Hepatocyte (in vitro differentiated cells): ENCODE data around the gene SWAP70. TPM values are rescaled to one million over a fixed set of nuclear protein-coding genes. Genes with fewer than 3 reads are reported as not detected.
"Not testable (repeated sequence)": the region's sequence is repeated elsewhere in the genome, so short reads cannot be mapped to it uniquely, and the experiment has no call there.

Experiments
- DNase-seq: peaks from one replicate; pipeline ENCODE4 v3.0.0-alpha.2; 2016; ENCODE audit warnings: low spot score
- H2AFZ ChIP-seq: fragments of 200-600 bp; sonication (generic); 2 replicates; pipeline ENCODE4 v1.6.0; 2016; ENCODE audit warnings: antibody characterized with exemption, mild to moderate bottlenecking
- H3K27ac ChIP-seq: fragments of 200-600 bp; sonication (generic); 2 replicates; pipeline ENCODE4 v1.5.1; 2016; ENCODE audit warnings: mild to moderate bottlenecking
- H3K27me3 ChIP-seq: fragments of 200-600 bp; sonication (generic); 2 replicates; pipeline ENCODE4 v1.6.1; 2016
- H3K36me3 ChIP-seq: fragments of 200-600 bp; sonication (generic); replicated peaks from 2 replicates; pipeline ENCODE4 v1.5.1; 2016; ENCODE audit warnings: low read depth; ENCODE audit not compliant: insufficient read depth
- H3K4me1 ChIP-seq: fragments of 200-600 bp; sonication (generic); 2 replicates; pipeline ENCODE4 v1.5.1; 2016; ENCODE audit warnings: mild to moderate bottlenecking, moderate library complexity; ENCODE audit not compliant: insufficient read depth
- H3K4me2 ChIP-seq: fragments of 200-600 bp; sonication (generic); 2 replicates; pipeline ENCODE4 v1.6.0; 2016
- H3K4me3 ChIP-seq: fragments of 200-600 bp; sonication (generic); 2 replicates; pipeline ENCODE4 v1.5.1; 2016; ENCODE audit warnings: mild to moderate bottlenecking
- H3K79me2 ChIP-seq: fragments of 200-600 bp; sonication (generic); 2 replicates; pipeline ENCODE4 v1.6.0; 2017; ENCODE audit warnings: mild to moderate bottlenecking
- H3K9me2 ChIP-seq: fragments of 200-600 bp; sonication (generic); replicated peaks from 2 replicates; pipeline ENCODE4 v1.6.0; 2017; ENCODE audit warnings: mild to moderate bottlenecking; ENCODE audit not compliant: insufficient read depth
- H3K9me3 ChIP-seq: fragments of 200-600 bp; sonication (generic); 2 replicates; pipeline ENCODE4 v1.5.1; 2016; ENCODE audit warnings: low read depth, mild to moderate bottlenecking
- H4K20me1 ChIP-seq: fragments of 200-600 bp; sonication (generic); 2 replicates; pipeline ENCODE4 v1.6.0; 2016; ENCODE audit warnings: mild to moderate bottlenecking; ENCODE audit not compliant: insufficient read depth, poor library complexity, severe bottlenecking
- CTCF ChIP-seq: fragments of 200-600 bp; sonication (generic); IDR thresholded peaks from 2 replicates; pipeline ENCODE4 v1.5.1; 2016; ENCODE audit warnings: antibody characterized with exemption, mild to moderate bottlenecking; ENCODE audit not compliant: poor library complexity
- EZH2 ChIP-seq: fragments of 200-600 bp; sonication (generic); IDR thresholded peaks from 2 replicates; pipeline ENCODE4 v1.6.1; 2016; ENCODE audit warnings: antibody characterized with exemption, mild to moderate bottlenecking, borderline replicate concordance
- EZH2phosphoT487 ChIP-seq: fragments of 200-600 bp; sonication (generic); IDR thresholded peaks from one replicate; pipeline ENCODE4 v1.6.1; 2018; ENCODE audit warnings: antibody characterized with exemption, mild to moderate bottlenecking, low read depth, moderate library complexity; ENCODE audit not compliant: unreplicated experiment, severe bottlenecking
- WGBS: methylation state at CpG from one replicate; pipeline ENCODE4 v1.1.6; 2016; ENCODE audit warnings: low lambda C conversion rate; ENCODE audit errors: missing lambda C conversion rate; 5-methylcytosine and 5-hydroxymethylcytosine counted together
- polyA plus RNA-seq: library from polyadenylated mRNA; unstranded; fragments of >200 nt; fragmentation: Nextera tagmentation; extraction: Ambion mirVana; gene quantifications from 2 replicates; pipeline ENCODE4 v1.2.1, GENCODE V29; 2016
- total RNA-seq: library from RNA; depleted of rRNA; stranded (reverse); fragments of >200 nt; gene quantifications from 2 replicates; pipeline ENCODE4 v1.2.3, GENCODE V29; 2014

SWAP70 gene
- total and polyA plus RNA-seq, 2 experiments from 2014 or later: 15.6 to 17.3 TPM

- H4K20me1 ChIP-seq: no peaks in the 10 kb centered on the region
- H3K9me3 ChIP-seq: no peaks in the 10 kb centered on the region
- no peak overlapping the region for H3K4me2 ChIP-seq
- H3K27ac ChIP-seq: no peak overlapping the region
- no peak overlapping the region for H2AFZ ChIP-seq
- H3K27me3 ChIP-seq: no peaks in the 10 kb centered on the region
- H3K79me2 ChIP-seq: peaks cover 32% of the 10 kb centered on the region
- H3K9me2 ChIP-seq: no peaks in the 10 kb centered on the region
- H3K4me1 ChIP-seq: no peaks in the 10 kb centered on the region
- H3K36me3 ChIP-seq: no peaks in the 10 kb centered on the region
- no peak overlapping the region for H3K4me3 ChIP-seq
- DNase-seq: no peak
- WGBS: 100% methylated on average over 1 of the region's 1 CpG
- TF ChIP-seq CTCF (no peak), EZH2 (no peak), EZH2phosphoT487 (no peak)
These were observed 40.2 kb downstream of the SWAP70 start for GRCh38 chr11:9704037-9704436.

DNA sequence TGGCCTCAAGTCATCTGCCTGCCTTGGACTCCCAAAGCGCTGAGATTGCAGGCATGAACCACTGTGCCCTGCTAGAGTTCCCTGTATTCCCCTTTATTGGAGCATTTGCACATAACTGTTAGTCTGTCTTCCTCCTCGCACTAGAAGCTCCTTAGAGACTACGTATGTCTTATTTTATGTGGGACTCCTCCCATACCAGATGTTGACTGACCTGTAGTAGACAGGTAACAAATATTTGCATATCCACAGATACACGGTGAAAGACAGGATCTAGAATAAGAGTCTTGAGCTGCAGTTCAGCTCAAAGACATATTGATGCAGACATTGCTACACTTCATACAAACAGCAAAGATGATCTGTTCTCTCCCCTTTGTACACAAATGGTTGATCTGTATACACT lies 40.7 kb downstream of the SWAP70 start:
- H2AFZ ChIP-seq: no peak overlapping the region
- DNase-seq: no peak
- 95% methylated on average over 4 of the region's 4 CpGs for WGBS
- no peaks in the 10 kb centered on the region for H4K20me1 ChIP-seq
- no peaks in the 10 kb centered on the region for H3K27me3 ChIP-seq
- H3K4me1 ChIP-seq: no peaks in the 10 kb centered on the region
- no peaks in the 10 kb centered on the region for H3K9me3 ChIP-seq
- H3K27ac ChIP-seq: no peak overlapping the region
- TF ChIP-seq EZH2 (no peak), EZH2phosphoT487 (no peak), CTCF (no peak)
- H3K4me3 ChIP-seq: no peak overlapping the region
- H3K79me2 ChIP-seq: peaks cover 36% of the 10 kb centered on the region
- no peaks in the 10 kb centered on the region for H3K9me2 ChIP-seq
- H3K4me2 ChIP-seq: no peak overlapping the region
- no peaks in the 10 kb centered on the region for H3K36me3 ChIP-seq

DNA sequence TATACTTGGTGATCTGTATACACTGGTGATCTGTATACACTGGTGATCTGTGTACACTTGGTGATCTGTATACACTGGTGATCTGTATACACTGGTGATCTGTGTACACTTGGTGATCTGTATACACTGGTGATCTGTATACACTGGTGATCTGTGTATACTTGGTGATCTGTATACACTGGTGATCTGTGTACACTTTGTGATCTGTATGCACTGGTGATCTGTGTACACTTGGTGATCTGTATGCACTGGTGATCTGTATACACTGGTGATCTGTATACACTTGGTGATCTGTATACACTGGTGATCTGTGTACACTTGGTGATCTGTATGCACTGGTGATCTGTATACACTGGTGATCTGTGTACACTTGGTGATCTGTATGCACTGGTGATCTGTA lies 41.5 kb downstream of the SWAP70 start:
- not testable (repeated sequence) for H3K9me2 ChIP-seq, H3K27ac ChIP-seq, H3K4me2 ChIP-seq, H3K9me3 ChIP-seq, H3K27me3 ChIP-seq, H3K4me1 ChIP-seq, H3K36me3 ChIP-seq, DNase-seq, H4K20me1 ChIP-seq, H3K4me3 ChIP-seq, H2AFZ ChIP-seq
- H3K79me2 ChIP-seq: peaks cover 42% of the 10 kb centered on the region

DNA sequence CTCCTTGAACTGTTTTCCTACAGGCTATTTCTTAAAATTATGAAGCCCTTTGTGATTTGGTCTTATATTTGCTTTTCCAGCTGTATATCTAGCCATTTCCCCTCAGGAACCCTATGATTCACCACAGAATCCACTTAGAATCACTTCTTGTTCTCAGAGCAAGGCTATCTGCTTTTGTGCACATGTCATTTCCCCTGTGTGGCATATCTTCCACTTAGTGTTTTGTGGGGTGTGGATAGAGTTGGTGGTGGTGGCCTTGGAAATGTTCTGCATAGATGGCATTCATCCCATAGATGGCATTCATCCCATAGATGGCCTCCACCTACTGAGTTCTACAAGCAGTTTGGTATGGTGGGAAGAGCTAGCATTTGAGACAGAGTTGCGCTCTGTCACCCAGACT lies 44.7 kb downstream of the SWAP70 start:
- TF ChIP-seq EZH2 (no peak), CTCF (no peak), EZH2phosphoT487 (no peak)
- no peaks in the 10 kb centered on the region for H3K9me3 ChIP-seq
- no peak overlapping the region for H3K27ac ChIP-seq
- H3K9me2 ChIP-seq: no peaks in the 10 kb centered on the region
- peaks cover 46% of the 10 kb centered on the region for H3K79me2 ChIP-seq
- WGBS: 100% methylated on average over 1 of the region's 1 CpG
- no peaks in the 10 kb centered on the region for H3K27me3 ChIP-seq
- no peak for DNase-seq
- no peaks in the 10 kb centered on the region for H3K4me1 ChIP-seq
- no peaks in the 10 kb centered on the region for H3K36me3 ChIP-seq
- no peak overlapping the region for H2AFZ ChIP-seq
- no peaks in the 10 kb centered on the region for H4K20me1 ChIP-seq
- no peak overlapping the region for H3K4me3 ChIP-seq
- H3K4me2 ChIP-seq: no peak overlapping the region
